Renal cortex interstitium (tissue), 15 donors: ENCODE results near the gene LY6G6D. TPM values are rescaled to one million over a fixed set of nuclear protein-coding genes. Genes with fewer than 3 reads are reported as not detected.

ENCODE experiments used
- DNase-seq, 11 donors: peaks; one replicate each; pipeline ENCODE4 v3.0.0-alpha.2; 2013; ENCODE audit warnings: low read depth in 9 of 11, low spot score in 4 of 11; ENCODE audit errors: extremely low read depth in 1 of 11
- long read RNA-seq, 16 experiments: transcript quantifications; one replicate each; lab custom pipeline, GENCODE V29; 2026
- polyA plus RNA-seq, 3 donors: library from polyadenylated mRNA; unstranded; fragments of 120-200 nt; gene quantifications; one replicate each; pipeline ENCODE4 v1.2.1, GENCODE V29; 2013; ENCODE audit not compliant: insufficient read length in 3 of 3

Gene LY6G6D
- under 1 TPM in 1 of 3 donors, not detected in 2; 0.20 TPM for polyA plus RNA-seq
- long read RNA-seq, donor 1: 0 reads
- long read RNA-seq, donor 2: 0 reads
- long read RNA-seq, donor 3: 0 reads
- long read RNA-seq, donor 4: 0 reads
- long read RNA-seq, donor 5: 0 reads
- long read RNA-seq, donor 6: 0 reads
- long read RNA-seq, donor 7: 0 reads
- long read RNA-seq, donor 8: 0 reads
- long read RNA-seq, donor 9: 0 reads
- long read RNA-seq, donor 10: 0 reads
- long read RNA-seq, donor 11: 0 reads
- long read RNA-seq, donor 12: 0 reads
- long read RNA-seq, donor 13: 0 reads
- long read RNA-seq, donor 14: 0 reads
- long read RNA-seq, donor 15, partial matches to known transcripts: 0 of 1 reads
- long read RNA-seq, donor 15, other reads (novel, unspliced or antisense): 0 of 1 reads
- long read RNA-seq, donor 16: 0 reads

DNA sequence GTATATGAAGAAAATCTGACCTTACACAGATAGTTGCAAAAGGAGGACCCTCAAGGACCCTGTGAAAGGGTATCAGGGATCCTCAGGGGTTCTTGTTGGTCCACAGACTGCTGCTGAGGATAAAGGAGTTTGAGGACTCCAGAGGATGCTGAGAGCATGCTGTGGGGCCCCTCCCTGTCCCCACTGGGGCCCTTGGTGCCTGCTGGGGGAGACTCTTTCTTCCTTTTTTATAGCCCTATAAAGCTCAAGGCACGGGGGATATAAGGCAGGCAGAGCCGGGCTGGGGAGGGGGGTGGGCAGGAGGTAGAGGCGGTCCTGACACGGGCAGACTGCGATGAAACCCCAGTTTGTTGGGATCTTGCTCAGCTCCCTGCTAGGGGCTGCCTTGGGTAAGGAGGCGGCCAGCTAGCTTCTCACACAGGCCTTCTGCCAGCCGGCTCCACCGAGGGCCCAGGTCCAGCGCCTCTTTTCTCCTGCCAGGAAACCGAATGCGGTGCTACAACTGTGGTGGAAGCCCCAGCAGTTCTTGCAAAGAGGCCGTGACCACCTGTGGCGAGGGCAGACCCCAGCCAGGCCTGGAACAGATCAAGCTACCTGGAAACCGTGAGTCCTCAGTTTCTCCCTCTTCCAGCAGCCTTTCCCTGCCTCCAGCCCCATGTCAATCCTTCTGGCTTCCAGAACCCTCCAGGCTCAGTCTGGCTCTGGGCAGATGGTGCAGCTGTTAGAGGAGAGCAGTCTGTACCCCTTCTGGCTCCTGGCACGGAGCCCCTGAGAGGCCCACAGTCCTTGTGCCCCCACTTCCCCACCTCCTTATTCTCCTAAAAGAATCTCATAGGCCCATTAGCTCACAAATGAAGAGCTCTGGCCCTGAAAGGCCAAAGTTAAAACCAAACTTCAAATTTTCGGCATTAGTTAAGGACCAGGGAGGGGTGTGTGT lies at the start of gene LY6G6D:
Gene LY6G6D, plus strand, starts transcription at position 327 of the 937 bp plus-strand sequence. Its CDS starts 8 bp downstream, at position 335.
- DNase-seq: no peak

GRCh38 chr6:31665501-31666336 lies 49.4 kb upstream of the LY6G6D start, which contains the start of gene CSNK2B:
Gene CSNK2B (plus strand): TSS chr6:31666080. CDS start chr6:31666832, 752 bp downstream.
- DNase-seq: peak; percentile 90 to 98 (median 95)

DNA sequence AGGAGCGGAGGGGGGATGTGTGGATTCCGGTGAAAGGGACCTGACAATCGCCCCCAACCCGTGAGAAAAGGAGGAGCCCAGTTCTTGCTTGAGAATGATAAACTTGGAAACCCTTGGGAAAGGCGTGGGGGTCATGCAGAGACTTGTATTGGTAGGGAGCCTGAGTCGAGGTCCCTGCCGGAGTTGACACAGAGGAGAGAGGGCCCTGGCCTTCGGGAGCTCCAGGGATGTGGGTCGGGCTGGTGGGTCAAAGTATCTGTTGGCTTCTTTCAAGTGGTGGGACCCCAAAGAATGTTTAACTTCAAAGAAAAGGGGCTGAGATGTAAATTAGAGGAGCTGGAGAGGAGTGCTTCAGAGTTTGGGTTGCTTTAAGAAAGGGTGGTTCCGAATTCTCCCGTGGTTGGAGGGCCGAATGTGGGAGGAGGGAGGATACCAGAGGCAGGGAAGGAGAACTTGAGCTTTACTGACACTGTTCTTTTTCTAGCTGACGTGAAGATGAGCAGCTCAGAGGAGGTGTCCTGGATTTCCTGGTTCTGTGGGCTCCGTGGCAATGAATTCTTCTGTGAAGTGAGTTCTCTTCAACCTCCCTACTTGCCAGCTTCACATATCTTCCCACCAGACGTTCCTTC lies 48.7 kb upstream of the LY6G6D start:
- no peak for DNase-seq

GRCh38 chr6:31669676-31670075 lies 45.5 kb upstream of the LY6G6D start, which contains the start of gene LY6G5B:
Gene LY6G5B (plus strand): TSS chr6:31669976. CDS start chr6:31670951, 975 bp downstream.
- no peak for DNase-seq

DNA sequence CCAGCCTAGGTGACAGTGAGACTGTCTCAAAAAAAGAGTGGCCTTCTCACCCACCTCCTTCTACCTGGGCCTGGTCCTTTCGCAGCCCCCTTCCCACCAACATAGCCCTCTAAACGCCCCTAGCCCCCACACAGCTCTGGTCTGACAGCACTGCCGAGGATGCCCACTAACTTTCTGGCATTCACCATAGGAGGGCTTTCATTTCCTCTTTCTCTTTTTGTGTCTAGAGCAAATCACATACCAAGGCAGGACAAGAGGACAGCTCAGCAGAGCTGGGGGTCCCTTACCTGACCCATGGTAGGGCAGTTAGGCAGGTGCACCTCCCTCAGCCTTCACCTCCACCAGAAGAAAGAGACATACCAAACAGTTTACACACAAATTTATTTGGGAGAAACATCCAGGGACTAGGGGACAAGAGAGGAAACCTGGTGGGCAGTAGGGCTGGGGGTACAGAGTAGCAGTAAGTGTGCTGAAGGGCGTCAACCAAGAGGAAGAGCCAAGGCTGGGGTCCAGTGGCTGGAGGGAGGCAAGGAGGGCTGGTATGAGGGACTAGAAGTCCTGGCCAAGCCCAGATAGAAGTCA lies 38.7 kb upstream of the LY6G6D start:
- no peak for DNase-seq

- DNase-seq: no peak
Observed at GRCh38 chr6:31676904-31677303, 38.2 kb upstream of the LY6G6D start.

GRCh38 chr6:31677955-31678354 lies 37.2 kb upstream of the LY6G6D start:
- no peak for DNase-seq

GRCh38 chr6:31680226-31681134 lies 34.7 kb upstream of the LY6G6D start, which contains the start of gene LY6G5C:
Gene LY6G5C (minus strand): TSS chr6:31681067. CDS start chr6:31680373, 694 bp downstream.
- DNase-seq: peak in 9 of 11 donors; percentile 69 to 88 (median 79)

- peak in 2 of 11 donors; percentile 49 for DNase-seq
Observed at GRCh38 chr6:31681135-31681671, 33.9 kb upstream of the LY6G6D start.

GRCh38 chr6:31683591-31683990 lies 31.6 kb upstream of the LY6G6D start:
- DNase-seq: no peak

DNA sequence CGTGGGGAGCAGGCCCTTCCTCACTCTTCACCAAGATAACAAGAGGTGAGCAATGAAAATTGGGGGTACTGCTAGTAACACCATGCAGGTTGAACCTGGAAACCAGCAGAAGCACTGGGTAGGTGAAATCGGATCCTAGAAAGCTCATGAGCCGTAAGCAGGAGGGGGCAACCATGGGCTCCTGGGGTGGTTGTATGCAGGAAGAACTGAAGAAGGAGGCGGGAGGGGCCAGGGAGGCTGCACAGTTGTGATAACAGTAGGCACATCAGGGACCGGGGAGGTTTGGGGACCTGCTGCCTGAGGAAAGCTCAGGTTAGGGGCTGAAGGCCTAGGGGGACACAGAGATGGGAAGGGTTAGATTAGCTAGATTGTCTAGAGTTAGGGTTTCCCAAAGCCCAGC lies 28.7 kb upstream of the LY6G6D start:
- DNase-seq: no peak

- DNase-seq: no peak
Observed at GRCh38 chr6:31687321-31687720, 27.8 kb upstream of the LY6G6D start.

DNA sequence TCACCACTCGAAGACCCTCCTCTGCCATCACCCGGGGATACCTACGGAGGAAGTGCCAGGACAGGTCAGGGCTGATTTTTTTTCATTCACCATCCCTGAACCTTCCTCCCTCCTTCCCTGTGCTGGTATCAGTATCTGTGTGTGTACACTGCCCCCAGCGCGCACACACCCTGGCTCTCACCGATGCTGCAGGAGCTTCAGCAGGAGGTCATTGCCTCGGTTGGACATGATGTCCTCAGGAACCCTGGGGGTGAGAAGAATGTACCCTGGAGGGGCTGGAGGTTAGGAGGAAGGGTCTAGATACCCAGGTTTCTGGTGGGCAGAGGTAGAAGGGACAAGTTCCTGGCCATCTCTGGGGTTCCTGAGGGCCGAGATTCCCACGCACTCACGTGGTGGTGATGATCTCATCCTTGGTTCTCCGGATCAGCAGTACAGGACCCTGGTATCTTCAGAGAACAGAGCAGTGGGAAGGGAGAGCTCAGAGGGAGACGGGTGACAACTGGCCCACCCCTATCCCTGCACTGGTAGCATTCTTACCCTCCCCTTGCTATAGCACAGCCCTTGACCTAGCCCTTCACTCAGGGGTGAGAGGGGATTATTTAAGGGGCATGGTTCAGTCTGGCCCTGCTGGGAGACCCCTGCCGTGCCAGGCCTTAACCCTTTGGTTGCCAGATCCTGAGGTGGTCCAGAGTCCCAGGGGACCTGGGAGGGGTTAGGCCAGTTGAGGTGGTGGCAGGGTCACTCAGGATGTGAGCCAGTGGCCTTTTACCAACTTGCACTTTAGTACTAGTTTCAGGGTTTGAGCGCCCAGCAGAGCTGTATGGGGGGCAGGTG lies 27.1 kb upstream of the LY6G6D start:
- no peak for DNase-seq

GRCh38 chr6:31689249-31690110 lies 25.7 kb upstream of the LY6G6D start:
- no peak for DNase-seq
